Mucosa of descending colon (tissue), 3 donors: ENCODE results near the gene ULK2. TPM values are rescaled to one million over a fixed set of nuclear protein-coding genes. Genes with fewer than 3 reads are reported as not detected.
"Not testable (repeated sequence)": the region's sequence is repeated elsewhere in the genome, so short reads cannot be mapped to it uniquely, and the experiment has no call there.

Source experiments
- ATAC-seq: fragments of 200-7000 bp; cut with Tn5 transposase; one replicate; pipeline ENCODE4 v1.9.1; 2020; ENCODE audit warnings: mild to moderate bottlenecking, moderate library complexity
- DNase-seq, 3 donors: peaks; one replicate each; pipeline ENCODE4 v3.0.0-alpha.2; 2020
- H3K36me3 ChIP-seq: fragments of 200-600 bp; one replicate; pipeline ENCODE4 v1.8.0; 2021; ENCODE audit warnings: low read depth, mild to moderate bottlenecking
- H3K4me1 ChIP-seq: fragments of 200-600 bp; one replicate; pipeline ENCODE4 v1.8.0; 2021; ENCODE audit warnings: low read depth, mild to moderate bottlenecking
- H3K4me3 ChIP-seq: fragments of 200-600 bp; one replicate; pipeline ENCODE4 v1.8.0; 2021; ENCODE audit warnings: mild to moderate bottlenecking
- H3K9me3 ChIP-seq: fragments of 200-600 bp; one replicate; pipeline ENCODE4 v1.8.0; 2021; ENCODE audit warnings: mild to moderate bottlenecking
- CTCF ChIP-seq: fragments of 200-600 bp; IDR thresholded peaks from one replicate; pipeline ENCODE4 v1.8.0; 2022; ENCODE audit warnings: antibody characterized with exemption, mild to moderate bottlenecking
- intact Hi-C, 2 donors: fragments of 100-400 bp; cut with DNase I in 1 of 2; cut with micrococcal nuclease in 1 of 2; formaldehyde crosslinking; loops; one replicate each; pipeline versions ENCODE4 v1.11.0 to v1.11.1; 2022; cut with DNase I, micrococcal nuclease
- total RNA-seq, 3 donors: library from RNA; stranded (reverse); fragmentation: NEBNext Ultra II Directional in 2 of 3; extraction: Animal tissue kit (Norgen Biotek cat#: 25700) in 2 of 3; gene quantifications; one replicate each; pipeline versions ENCODE4 v1.2.1 to v1.2.4, GENCODE V29; 2021 to 2023
- donor health status: DM: no; HTN: no; CAD: no; lungs with moderate emphysema.
- donor health status: DM: no; HTN: no; CAD: no.
- donor health status: DM: no; HTN: yes; CAD: no.

The ULK2 gene
- total RNA-seq, 3 donors from 2014 or later: 6.7 to 29.8 (median 8.5) TPM

- ATAC-seq (no peak), DNase-seq (no peak)
- no peaks in the 10 kb centered on the region for H3K9me3 ChIP-seq
- no peak overlapping the region for H3K4me3 ChIP-seq
- no peak for TF ChIP-seq CTCF
- H3K36me3 ChIP-seq: no peaks in the 10 kb centered on the region
- intact Hi-C loops: no loop called here
- peaks cover 12% of the 10 kb centered on the region for H3K4me1 ChIP-seq
These were observed 2.7 kb downstream of the ULK2 start for GRCh38 chr17:19865021-19865420.

DNA sequence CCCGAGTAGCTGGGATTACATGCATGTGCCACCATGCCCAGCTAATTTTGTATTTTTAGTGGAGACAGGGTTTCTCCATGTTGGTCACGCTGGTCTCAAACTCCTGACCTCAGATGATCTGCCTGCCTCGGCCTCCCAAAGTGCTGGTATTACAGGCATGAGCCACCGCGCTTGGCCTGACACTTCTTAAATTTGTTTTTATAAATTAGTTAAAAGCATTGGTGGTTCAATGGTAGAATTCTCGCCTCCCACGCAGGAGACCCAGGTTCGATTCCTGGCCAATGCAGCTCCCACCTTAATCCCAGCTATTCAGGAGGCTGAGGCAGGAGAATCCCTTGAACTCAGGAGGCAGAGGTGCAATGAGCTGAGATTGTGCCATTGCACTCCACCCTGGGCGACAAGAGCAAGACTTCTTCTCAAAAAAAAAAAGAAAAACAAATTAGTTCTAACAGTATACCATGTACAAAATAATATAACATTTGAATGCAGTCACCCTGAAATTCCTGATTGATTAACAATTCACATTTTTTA lies 7.0 kb downstream of the ULK2 start:
- DNase-seq, ATAC-seq, H3K4me3 ChIP-seq, H3K4me1 ChIP-seq, H3K36me3 ChIP-seq, intact Hi-C loops, H3K9me3 ChIP-seq: not testable (repeated sequence)

- DNase-seq: no peak
- no peaks in the 10 kb centered on the region for H3K9me3 ChIP-seq
- no peak for ATAC-seq
- no peak for TF ChIP-seq CTCF
- H3K36me3 ChIP-seq: no peaks in the 10 kb centered on the region
- intact Hi-C loops: no loop called here
- no peak overlapping the region for H3K4me3 ChIP-seq
- no peaks in the 10 kb centered on the region for H3K4me1 ChIP-seq
These were observed 10.1 kb downstream of the ULK2 start for GRCh38 chr17:19857640-19858039.

GRCh38 chr17:19833914-19834313 lies 33.8 kb downstream of the ULK2 start:
- H3K4me3 ChIP-seq: no peak overlapping the region
- ATAC-seq: no peak
- H3K36me3 ChIP-seq: no peaks in the 10 kb centered on the region
- H3K4me1 ChIP-seq: no peaks in the 10 kb centered on the region
- TF ChIP-seq CTCF: no peak
- intact Hi-C loops: no loop called here
- no peaks in the 10 kb centered on the region for H3K9me3 ChIP-seq
- no peak for DNase-seq

DNA sequence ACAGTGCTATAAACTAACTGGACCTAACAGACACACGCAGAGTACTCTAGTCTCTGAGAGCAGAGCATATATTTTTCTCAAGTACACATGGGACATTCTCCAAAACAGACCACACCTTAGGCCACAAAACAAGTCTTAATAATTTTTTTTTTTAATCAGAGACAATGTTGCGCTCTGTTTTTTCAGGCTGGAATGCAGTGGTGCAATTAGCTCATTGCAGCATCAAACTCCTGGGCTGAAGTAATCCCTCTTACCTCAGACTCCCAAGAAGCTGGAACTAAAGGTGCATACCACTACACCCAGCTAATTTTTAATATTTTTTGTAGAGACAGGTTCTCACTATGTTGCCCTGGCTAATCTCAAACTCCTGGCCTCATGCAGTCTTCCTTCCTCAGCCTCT lies 37.7 kb downstream of the ULK2 start:
- ATAC-seq (no peak), DNase-seq (no peak)
- TF ChIP-seq CTCF: no peak
- Histone ChIP-seq H3K36me3 (no peaks in the 10 kb centered on the region), H3K9me3 (no peaks in the 10 kb centered on the region), H3K4me3 (no peak overlapping the region), H3K4me1 (no peaks in the 10 kb centered on the region)
- intact Hi-C loops: no loop called here

DNA sequence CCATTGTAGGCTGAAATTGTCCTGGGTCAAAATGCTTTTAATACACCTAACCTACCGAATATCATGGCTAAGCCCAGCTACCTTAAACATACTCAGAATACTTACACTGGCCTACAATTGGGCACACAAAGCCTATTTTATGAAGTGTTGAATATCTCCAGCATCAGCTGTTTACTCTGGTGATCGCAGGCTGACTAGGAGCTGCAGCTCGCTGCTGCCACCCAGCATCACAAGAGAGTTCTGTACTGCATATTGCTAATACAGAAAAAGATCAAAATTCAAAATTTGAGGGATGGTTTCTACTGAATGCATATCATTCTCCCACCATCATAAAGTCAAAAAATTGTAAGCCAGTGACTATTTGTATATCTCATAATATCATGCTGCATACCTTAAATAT lies 55.3 kb downstream of the ULK2 start:
- Histone ChIP-seq H3K9me3 (no peaks in the 10 kb centered on the region), H3K36me3 (no peaks in the 10 kb centered on the region), H3K4me3 (no peak overlapping the region), H3K4me1 (no peaks in the 10 kb centered on the region)
- TF ChIP-seq CTCF: no peak
- ATAC-seq: no peak
- intact Hi-C loops: no loop called here
- DNase-seq: no peak
